GM18520 (cell line): ENCODE measurements around the gene ADARB1.
"Not testable (repeated sequence)": the region's sequence is repeated elsewhere in the genome, so short reads cannot be mapped to it uniquely, and the experiment has no call there.

ENCODE experiments used
- ATAC-seq: cut with Tn5 transposase; IDR thresholded peaks from one replicate; pipeline ENCODE4 v1.9.1; 2021; ENCODE audit not compliant: unreplicated experiment

ADARB1 gene, protein sequence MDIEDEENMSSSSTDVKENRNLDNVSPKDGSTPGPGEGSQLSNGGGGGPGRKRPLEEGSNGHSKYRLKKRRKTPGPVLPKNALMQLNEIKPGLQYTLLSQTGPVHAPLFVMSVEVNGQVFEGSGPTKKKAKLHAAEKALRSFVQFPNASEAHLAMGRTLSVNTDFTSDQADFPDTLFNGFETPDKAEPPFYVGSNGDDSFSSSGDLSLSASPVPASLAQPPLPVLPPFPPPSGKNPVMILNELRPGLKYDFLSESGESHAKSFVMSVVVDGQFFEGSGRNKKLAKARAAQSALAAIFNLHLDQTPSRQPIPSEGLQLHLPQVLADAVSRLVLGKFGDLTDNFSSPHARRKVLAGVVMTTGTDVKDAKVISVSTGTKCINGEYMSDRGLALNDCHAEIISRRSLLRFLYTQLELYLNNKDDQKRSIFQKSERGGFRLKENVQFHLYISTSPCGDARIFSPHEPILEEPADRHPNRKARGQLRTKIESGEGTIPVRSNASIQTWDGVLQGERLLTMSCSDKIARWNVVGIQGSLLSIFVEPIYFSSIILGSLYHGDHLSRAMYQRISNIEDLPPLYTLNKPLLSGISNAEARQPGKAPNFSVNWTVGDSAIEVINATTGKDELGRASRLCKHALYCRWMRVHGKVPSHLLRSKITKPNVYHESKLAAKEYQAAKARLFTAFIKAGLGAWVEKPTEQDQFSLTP

DNA sequence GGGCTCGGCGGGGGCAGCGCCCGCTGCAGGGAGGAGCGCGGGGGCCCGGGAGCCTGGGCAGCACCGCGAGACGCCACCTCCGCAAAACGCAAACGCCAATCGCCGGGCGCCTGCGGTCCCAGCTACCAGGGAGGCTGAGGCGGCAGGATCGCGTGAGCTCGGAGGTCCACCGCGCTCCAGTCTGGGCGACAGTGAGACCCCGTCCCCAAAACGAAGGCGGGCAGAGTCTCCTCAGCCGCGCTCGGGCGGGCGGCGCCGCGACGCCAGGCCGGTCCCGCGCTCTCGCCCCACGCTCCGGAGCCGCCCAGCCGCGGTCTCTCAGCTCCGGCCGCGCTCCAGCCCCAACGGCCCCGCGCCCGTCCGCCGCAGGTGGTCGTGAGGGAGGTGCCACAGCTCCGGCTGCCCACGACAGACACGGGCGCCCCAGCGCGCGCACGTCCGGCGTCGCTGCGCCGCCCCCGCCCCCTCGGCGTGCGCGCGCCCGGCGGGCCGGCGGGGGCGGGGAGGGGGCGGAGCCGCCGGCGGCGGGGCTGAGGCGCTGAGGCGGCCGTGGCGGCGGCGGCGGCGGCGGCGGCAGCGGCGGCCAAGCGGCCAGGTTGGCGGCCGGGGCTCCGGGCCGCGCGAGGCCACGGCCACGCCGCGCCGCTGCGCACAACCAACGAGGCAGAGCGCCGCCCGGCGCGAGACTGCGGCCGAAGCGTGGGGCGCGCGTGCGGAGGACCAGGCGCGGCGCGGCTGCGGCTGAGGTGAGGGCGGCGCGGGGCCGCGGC lies at the start of gene ADARB1:
Gene ADARB1, plus strand, starts transcription at position 533 of the 770 bp plus-strand sequence. CDS start 97,077 bp downstream, outside the sequence.
- no peak for ATAC-seq

DNA sequence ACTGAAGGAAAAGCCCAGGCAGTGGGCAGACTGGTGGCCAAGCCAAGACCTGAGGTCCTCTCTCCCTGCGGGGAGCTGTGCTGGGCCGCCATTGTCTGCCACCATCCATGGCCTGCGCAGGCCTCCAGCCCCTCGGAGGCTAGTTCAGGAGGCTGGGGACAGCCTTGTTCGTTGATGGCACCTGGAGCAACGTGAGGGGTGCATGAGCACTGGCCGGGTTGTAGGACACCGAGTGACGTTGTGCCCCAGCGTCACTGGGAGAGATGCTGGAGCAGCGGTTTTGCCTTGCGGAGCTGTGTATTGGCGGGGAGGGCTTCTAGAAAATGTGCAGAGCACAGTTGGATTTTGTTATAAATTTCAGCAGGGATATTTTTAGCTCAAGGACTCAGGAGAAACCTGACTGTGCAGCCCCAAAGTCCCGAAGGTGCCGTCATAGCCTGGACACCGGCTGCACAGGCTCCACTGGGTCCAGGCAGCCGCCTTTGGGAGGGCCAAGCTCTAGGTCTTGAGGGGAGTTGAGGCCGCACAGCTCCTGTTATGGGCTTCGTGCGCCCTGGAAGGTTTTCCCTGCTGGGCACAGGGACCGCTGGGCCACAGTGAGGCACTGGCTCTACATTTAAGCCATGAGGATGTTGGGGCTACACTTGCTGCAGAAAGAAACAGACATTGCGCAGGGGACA lies 48.2 kb upstream of the ADARB1 start:
- ATAC-seq, result no peak

DNA sequence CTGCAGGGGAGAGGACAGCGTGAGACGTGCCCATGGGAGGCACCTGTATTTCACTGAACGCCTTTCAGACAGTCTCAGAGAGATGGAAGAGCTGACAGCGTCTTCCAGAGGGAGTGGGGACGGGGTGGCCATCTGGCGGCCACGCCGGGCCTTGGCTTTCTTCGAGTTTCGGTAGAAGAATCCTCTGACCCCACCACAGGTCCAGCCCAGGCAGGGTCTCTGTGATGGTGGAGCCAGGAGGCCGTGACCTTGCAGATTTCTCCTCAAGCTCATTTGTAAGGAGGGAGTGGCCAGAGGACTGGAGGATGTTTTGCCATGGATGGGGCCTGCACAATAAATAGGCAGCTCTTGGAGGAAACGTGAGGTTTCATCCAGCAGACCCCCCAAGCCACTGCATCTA lies 47.6 kb upstream of the ADARB1 start:
- ATAC-seq, result no peak

DNA sequence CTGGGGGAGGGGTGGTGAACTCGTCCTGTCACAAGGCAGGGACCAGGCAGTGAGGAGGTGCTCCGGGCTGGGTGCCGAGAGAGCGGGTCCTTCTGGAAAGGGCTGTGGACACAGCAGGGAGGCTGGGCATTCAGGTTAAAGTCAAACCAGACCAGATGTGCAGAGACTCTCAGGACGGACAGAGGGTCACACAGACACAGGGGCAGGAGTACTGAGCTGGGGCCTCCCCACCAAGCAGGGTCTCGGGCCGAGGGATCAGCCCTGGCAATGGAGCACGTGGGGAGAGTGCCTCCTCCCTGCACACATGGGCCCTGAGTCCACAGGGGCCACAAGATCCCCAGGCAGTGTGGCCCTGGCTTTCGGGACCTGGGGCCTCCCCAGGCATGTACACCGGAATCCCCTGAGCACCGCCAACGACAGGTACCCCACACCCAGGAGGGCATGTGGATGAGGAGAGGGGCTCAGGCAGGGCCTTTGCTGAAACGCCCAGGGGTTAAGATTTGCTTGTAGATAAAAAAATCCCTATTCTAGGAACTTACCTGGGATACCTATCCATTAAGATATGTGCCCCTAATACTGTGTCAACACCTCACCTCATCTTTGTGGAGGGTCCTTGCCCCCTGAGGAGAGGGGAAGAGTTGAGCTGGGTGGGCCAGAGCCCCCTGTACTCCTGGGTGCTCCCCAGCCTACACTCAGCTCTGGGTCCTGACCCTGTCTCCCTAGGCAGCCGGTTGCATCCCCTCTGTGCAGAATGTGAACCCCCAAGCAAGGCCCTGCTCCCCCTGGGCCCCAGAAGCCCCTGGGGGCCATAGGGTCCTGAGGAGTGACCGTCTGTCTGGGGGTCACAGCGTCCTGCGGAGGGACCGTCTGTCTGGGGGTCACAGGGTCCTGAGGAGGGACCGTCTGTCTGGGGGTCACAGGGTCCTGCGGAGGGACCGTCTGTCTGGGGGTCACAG lies 46.9 kb upstream of the ADARB1 start:
- ATAC-seq, result no peak

DNA sequence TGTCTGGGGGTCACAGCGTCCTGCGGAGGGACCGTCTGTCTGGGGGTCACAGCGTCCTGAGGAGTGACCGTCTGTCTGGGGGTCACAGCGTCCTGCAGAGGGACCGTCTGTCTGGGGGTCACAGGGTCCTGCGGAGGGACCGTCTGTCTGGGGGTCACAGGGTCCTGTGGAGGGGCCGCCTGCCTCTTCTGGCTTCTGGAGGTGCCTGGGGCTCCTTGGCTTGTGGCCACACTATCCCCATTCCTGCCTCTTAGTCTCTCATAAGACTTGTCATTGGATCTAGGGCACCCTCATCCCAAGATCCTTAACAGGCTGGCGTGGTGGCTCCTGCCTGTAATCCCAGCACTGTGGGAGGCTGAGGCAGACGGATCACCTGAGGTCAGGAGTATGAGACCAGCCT lies 45.7 kb upstream of the ADARB1 start:
- ATAC-seq, result not testable (repeated sequence)

DNA sequence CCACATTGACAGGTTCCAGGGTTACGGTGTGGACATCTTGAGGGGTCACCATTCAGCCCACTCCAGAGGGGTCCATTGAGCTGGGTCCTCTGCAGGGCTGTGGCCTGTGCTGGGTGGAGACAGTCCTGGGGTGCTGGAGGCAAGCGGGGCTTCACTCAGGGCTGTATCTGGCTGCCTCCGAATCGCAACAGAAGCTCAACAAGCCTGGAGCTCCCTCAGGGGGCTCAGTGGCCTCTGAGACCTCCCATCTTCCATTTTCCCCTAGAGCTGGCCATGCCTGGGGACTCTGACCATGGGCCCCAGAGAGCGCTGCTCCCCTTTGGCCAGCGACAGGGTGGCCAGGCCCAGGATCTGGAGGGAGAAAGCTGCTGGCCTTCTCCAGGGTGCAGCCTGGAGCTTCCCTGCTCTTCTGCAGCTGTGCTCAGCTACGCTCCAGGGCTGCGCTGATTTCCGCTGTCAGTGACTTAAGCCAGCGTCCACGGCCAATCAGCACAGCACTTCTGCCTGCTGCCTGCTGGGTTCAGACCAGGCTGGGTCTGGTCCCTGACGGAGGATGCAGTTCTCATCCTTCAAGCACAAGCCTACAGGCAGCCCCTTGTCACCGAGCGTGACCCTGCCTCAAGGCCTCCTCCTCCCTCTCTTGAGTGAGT lies 45.0 kb upstream of the ADARB1 start:
- no peak for ATAC-seq

DNA sequence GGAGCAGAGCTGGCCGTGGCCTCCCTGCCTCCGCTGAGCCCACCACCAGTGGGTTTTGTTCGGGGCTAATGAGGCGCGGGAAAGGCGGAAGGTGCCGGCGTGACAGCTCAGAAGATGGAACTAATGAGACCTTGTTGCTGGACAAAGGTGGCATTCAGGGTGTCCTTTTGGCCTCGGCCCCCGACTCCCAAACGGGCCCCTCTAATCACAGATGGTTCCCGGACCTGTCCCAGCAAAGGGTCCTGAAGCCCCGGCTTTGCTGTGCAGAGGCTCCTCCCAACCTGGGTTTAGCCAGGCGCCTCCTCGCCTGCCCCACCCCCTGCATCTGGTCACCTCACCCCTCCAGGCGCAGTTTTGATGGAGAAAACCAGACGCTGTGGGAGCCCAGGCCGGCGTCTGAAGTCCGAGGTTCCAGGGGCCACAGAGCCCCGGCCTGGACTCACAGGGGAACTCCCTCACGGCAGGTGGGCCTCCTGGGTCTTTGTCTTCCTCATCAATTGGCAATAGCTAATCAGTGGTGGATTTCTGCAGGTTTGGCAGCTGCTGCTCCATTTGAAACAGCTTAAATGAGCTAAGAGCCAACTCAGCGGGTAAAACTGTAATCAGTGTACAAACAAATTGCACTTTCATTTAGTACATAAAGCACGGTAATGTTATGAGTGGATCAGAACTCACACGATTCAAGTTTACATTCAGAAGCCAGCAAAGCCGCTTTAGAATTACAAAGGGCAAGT lies 44.3 kb upstream of the ADARB1 start:
- ATAC-seq, result no peak

DNA sequence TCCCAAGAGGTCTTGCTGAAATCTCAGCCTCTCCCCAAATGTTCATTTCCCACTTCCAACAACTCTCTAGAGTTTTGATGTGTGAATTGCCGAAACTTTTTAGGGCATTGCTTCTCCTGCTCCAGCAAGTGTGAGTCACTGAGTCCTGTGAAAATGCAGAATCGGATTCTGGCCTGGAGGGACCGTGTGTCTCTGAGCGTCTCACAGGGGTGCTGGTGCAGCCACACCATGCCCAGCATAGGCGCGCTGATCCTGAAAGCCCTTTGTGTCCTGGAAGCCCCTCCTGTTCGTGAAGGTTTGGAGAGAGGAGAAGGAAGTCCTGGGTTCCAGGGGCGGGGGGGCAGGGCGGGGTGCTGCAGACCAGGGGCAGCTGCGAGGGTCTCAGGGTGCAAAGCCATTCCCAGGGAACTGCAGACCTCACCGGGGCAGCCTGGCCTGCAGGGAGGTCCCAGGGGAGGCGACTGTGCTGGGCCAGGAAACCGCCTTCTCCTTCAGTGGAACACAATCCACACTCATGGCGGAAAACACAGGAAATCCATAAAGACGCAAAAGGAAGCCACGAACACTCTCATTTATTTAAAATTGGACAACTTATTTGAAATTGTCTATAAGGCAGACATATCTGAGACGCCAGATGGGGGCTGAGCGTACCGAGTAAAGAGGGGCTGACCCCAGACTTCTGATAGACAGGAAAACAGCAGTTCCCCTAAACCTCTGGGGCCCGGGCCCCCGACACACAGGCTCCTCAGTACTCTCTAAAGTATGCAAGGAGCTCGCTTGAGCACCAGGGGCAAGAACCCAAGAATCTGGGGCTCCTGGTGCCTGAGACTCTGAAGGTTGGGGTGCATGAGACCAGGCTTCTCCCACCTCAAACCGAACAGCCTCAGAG lies 43.5 kb upstream of the ADARB1 start:
- no peak for ATAC-seq

DNA sequence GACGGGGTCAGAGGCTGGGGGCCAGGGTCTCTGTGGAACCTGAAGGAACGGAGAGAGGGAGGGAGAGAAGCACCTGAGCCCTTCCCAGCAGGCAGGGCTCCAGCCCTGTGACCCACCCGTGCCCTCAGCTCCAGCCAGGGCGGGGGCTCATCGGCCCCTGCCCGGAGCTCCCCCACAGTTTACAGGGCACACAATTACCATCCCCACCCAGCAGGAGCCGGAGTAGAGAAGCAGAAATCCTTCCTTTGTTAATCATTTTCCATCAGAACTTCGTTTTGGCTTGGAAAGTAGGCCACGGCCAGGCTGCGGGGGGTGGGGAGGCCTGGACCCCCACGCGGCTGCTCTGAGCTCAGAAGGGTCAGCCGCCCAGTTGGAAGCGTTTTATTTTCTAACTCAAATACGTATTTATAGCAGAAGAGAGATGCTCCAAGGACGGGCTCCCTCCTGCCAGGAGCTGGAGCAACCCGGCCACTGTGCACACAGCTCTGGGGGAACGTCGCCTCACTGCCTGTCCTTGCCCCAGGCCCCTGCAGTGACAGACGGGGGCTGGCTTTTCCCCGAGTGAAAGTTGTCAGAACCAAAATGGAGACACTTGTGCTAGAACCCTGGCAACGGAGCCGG lies 42.7 kb upstream of the ADARB1 start:
- ATAC-seq, result no peak

DNA sequence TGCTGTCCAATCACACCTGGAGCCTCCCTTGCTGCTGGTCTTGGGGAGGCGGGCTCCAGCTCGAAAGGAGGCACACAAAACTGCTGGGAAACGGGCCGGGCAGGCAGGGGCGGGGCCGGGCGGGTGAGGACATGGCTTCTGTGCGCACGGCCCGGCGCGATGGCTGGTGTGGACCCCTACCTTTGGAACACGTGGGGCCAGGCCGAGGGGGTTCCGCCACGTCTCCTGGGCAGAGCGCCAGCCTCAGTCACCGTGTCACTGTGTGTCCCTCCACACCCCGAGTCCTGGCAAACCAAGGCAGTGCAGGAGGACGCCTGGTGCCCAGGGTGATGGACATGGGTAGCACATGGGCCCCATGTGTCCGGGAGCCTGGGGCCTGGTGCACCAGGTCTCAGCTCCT lies 42.0 kb upstream of the ADARB1 start:
- ATAC-seq, result no peak

DNA sequence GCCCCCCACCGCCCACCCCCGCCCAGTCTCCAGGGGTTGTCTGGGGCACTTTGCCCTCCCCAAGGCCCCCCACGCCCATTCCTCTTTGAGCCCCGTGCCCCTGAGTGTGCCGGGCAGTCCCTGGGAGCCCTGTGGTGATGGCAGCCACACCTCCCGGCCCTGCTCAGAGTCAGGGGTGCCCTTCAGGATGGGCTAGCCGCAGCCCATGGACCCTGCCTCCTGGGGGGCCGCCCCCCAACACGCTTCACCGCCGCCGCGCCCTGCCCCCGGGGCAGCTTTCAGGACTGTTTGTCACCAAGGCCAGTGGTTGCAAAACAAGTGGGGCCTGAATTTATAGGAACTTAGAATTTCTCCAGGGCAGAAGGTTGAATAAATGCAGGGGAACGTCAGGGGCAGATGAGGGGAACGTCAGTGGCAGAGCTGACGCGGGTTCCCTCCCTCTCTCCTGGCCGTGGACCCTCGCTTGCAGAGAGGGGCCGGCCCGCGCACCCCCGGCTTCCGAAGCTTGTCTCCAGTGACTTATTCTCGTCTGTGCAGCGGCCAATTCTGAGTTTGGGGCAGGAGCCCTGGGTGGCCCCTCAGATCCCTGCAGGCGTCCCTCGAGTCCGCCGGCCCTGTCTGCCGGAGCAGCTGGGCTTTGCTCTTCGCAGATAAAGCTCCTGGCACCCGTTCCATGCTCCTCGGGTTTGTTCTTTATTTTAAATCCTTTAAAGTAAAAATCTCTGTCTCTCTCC lies 41.2 kb upstream of the ADARB1 start:
- no peak for ATAC-seq

DNA sequence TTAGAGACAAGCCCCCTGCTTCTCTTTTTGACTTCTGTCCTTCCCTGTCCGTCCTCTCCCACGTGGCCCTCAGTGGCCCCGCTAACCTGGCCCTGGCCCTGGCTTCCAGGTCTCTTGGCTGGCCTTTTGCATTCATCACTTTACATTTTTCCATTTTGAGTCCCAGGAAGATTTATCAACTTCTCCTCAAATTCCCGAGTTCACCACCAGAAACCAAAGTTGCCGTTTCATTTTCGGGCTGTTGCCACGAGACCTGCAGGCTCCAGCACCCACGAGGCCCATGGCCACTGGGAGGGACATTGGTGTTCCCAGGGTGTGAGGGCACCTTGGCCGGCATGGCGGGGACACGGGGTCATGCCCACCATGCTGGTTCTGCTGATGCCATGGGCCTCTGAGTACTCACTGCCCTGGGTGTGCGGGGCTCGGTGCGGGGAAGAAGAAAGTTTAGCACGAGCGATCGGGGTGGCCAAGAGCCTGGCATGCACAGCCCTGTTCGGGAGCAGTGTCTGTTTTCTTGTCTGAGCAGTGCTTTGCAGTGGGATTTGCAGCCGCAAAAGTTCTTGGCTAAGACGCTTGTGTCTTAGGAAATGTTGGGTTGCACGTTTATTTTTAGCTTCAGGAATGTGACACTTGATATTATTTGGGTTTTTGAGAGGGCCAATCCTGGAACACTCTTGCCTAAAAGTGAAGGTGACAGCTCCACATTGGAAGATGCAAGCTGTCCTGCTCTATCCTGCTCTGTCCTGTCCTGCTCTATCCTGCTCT lies 40.4 kb upstream of the ADARB1 start:
- no peak for ATAC-seq

DNA sequence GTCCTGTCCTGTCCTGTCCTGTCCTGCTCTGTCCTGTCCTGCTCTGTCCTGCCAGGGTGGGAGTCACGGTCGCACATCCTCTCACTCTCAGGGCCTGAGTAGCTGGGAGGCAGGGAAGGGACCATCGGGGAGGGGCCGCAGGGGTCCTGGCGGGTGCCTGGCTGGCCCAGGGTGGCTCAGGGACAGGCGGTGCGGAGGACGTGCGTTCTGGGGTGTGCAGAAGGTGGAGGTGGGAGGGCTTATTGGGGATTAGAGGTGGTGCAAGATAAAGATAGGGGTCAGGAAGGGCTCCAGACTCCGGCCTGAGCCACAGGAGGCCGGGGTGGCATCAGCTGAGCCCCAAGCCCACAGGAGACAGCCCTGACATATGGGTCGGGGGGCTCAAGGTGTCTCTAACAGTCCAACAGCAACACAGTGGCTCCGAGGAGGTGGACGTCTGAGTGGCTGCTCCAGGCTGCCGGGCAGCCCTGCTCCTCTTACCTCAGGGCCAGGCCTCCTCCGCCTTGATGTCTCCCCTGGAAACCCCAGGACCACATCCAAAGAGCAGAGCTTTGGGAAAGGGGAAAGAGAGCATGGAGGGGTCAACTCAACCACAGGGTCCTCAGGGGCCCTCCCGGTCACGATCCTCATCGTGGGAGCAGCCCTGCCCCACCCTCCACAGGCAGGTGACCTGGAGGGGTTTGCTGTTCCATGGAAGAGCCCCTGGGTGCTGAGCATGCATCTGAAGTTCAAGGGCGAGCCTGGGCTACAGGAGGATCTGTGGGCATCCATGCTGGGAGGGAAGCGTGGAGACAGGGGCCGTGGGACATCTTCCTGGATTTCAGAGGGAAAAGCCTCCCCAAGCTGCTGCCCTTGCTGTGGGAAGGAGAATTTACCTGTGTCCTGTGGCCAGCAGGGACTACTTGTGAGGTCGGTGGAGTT lies 39.6 kb upstream of the ADARB1 start:
- no peak for ATAC-seq

DNA sequence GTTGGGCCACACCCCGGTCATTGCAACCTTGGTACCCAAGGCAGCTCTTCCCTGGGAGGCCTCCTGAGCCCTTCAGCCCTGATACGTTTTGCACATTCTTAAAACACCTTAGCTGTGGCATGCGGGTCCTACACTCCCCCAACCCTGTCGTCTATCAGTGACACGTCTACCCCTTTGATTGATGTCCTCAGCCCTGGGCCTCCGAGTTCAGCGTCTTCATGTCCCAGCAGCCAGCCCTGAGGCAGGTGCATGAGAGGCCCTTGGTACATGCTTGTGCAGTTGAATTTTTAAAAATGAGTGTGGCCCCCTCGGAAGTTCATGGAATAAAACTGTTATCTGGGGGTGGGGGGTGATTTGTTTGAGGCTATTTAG lies 38.9 kb upstream of the ADARB1 start:
- no peak for ATAC-seq

DNA sequence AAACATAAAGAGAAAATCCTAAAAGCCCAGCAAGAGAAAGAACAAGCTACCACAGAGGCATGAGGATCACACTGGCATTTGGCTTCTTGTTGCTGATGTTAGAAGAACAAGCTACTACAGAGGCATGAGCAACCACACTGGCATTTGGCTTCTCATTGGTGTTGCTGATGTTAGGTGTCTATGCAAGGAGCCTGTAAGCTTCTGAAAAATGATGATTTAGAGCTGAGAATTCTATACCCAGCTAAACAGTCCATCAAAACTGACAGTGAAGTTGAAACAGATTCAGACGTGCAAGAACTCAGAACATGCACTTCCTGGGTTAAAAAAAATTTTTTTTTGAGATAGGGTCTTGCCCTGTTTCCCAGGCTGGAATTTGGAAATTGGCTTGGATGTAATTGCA lies 37.8 kb upstream of the ADARB1 start:
- ATAC-seq, result no peak
